Astrocyte of the spinal cord (primary cell): Measurements from ENCODE around the gene TRPC1.

Experiments used
- DNase-seq: peaks from one replicate; pipeline ENCODE4 v3.0.0; 2011; ENCODE audit warnings: low read depth, low spot score
- H3K4me3 ChIP-seq: 2 replicates; pipeline ENCODE4 v1.5.1; 2011; ENCODE audit warnings: low read depth, mild to moderate bottlenecking, low read length, moderate library complexity
- in situ Hi-C: cut with HindIII; loops from 2 replicates; pipeline ENCODE4 v1.10.0; 2017; ENCODE audit warnings: low sequenced_read_pairs
- TF ChIP-seq, protein P1 (sequence below): IDR thresholded peaks from 2 replicates; pipeline ENCODE4 v1.5.1; 2012; ENCODE audit warnings: low read depth, mild to moderate bottlenecking, low read length, inconsistent platforms

TRPC1 gene

GRCh38 chr3:142779591-142779990 is 55.8 kb downstream of the TRPC1 start:
- in situ Hi-C loops = no loop called here
- DNase-seq = peak; percentile 27
- TF ChIP-seq, protein P1, sequence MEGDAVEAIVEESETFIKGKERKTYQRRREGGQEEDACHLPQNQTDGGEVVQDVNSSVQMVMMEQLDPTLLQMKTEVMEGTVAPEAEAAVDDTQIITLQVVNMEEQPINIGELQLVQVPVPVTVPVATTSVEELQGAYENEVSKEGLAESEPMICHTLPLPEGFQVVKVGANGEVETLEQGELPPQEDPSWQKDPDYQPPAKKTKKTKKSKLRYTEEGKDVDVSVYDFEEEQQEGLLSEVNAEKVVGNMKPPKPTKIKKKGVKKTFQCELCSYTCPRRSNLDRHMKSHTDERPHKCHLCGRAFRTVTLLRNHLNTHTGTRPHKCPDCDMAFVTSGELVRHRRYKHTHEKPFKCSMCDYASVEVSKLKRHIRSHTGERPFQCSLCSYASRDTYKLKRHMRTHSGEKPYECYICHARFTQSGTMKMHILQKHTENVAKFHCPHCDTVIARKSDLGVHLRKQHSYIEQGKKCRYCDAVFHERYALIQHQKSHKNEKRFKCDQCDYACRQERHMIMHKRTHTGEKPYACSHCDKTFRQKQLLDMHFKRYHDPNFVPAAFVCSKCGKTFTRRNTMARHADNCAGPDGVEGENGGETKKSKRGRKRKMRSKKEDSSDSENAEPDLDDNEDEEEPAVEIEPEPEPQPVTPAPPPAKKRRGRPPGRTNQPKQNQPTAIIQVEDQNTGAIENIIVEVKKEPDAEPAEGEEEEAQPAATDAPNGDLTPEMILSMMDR = no peak
- no peak overlapping the region for H3K4me3 ChIP-seq

DNA sequence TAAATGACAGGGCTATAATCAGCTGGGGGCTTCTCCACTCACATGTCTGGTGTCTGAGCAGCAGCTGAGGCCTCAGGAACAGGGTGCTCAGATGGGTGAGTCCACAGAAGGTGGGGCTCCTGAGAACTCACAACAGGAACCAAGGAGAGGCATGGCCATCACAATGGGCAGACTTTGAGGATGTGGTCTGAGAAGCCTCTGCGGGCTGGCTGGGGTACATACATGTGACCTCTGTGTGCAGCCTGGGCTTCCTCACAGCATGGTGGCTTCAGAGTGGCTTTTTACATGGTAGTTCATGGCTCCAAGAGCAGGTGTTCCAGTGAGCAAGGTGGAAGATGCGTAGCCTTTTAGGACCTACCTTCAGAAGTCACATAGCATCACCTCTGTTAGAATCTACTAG is 58.8 kb downstream of the TRPC1 start:
- in situ Hi-C loops = no loop called here
- no peak overlapping the region for H3K4me3 ChIP-seq
- TF ChIP-seq, protein P1 = no peak
- no peak for DNase-seq

DNA sequence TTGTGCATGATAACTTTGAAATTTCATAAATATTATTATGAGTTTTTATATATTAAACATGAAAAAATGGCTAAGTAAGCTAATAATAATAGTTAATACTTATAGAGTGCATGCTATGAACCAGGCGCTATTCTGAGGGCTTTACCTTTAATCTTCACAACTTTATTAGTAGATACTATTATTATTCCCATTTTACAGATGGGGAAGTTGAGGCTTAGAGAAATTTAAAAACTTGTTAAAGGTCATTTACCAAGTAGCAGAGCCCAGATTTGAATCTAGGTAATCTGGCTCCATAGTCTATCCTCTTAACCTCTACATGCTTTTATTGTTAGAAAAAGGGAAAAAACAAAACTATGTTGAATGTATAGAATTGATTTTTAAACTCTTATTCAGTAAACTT is 60.4 kb downstream of the TRPC1 start:
- H3K4me3 ChIP-seq = no peak overlapping the region
- TF ChIP-seq, protein P1 = no peak
- in situ Hi-C loops = no loop called here
- DNase-seq = no peak

GRCh38 chr3:142785996-142786395 is 62.2 kb downstream of the TRPC1 start:
- TF ChIP-seq, protein P1 = no peak
- no peak for DNase-seq
- in situ Hi-C loops = no loop called here
- no peak overlapping the region for H3K4me3 ChIP-seq

- no peak for DNase-seq
- in situ Hi-C loops = no loop called here
- TF ChIP-seq, protein P1 = no peak
- no peak overlapping the region for H3K4me3 ChIP-seq
Observed at GRCh38 chr3:142787719-142788118, 63.9 kb downstream of the TRPC1 start.

DNA sequence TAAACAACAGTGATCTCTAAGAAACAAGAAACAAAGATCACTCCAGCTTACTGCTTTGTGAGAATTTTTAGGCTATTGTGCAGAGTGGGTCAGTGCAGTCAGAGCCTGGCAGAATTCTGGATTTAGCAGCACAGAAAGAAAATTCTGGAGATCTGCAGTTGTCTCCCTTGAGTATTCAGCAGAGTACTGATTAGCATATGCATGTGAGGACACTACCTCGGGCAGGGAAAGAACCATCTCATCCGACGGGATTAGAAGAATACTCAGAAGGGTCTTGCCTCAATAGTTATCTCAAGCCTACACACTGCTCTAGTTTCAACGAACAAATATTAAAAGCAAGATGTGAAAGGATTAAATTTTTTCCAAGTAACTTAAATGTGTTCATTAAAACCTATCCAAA is 70.7 kb downstream of the TRPC1 start:
- no peak overlapping the region for H3K4me3 ChIP-seq
- in situ Hi-C loops = no loop called here
- TF ChIP-seq, protein P1 = no peak
- DNase-seq = no peak

- TF ChIP-seq, protein P1 = no peak
- in situ Hi-C loops = no loop called here
- DNase-seq = no peak
- H3K4me3 ChIP-seq = no peak overlapping the region
Observed at GRCh38 chr3:142795332-142795731, 71.5 kb downstream of the TRPC1 start.
